ENCODE data around the gene PHLDA2.

- TF ChIP-seq CTCF (IDR thresholded peaks at IDR 0.05; ENCODE audit: borderline replicate concordance, extremely low read depth, low read length, poor library complexity, severe bottlenecking) (no peak), EZH2 (IDR thresholded peaks at IDR 0.05; ENCODE audit: borderline replicate concordance, low read depth, low read length, severe bottlenecking) (no peak)
Observed at GRCh38 chr11:2968341-2968900, 39.2 kb upstream of the PHLDA2 start.

Data from DND-41 (cell line).